ENCODE measurements around the gene SPEM1.

DNA sequence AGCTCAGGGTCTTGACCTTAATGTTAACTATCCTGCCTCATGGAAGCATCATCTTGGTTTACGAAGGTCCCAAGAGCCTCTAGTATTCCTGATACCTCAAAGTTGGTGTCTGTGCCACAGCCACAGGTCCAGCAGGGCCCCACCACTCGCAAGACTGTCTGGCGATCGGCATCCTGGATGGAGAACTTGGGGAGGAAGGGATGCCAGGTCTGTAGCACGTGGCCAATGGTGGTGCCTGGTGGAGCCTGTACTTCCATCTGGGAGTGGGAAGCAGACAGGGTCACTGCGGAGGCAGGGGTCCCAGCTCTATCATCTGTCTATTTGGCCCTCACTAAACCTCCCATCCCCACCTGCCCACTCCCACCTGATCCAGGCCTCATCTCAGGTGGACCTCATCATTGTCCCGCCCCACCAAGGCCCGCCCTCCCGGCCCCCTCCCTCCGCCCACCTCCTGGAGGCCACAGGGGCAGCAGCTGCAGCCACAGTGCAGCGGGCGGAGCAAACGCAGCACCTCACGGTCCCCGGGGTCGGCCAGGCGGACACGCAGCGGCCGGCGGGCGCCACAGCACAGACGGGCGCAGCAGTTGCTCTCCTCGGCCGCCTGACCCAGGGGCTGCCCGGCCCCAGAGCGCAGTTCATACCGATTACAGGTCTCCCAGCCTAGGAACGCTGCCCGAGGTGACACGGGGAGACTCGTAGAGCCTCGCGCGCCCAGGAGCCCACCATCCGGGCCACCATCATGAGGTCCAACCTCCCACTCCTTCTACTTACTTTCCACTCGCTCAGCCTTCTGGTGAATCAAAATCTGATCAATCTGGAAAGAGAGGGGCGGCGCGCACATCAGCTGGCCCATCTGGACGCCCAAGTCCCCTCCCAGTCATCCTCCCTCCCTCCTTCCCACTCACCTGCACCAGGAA, 27.2 kb upstream of the SPEM1 start:
- no peak for TF ChIP-seq POLR2A (IDR thresholded peaks at IDR 0.05)
- TF ChIP-seq, protein P1, sequence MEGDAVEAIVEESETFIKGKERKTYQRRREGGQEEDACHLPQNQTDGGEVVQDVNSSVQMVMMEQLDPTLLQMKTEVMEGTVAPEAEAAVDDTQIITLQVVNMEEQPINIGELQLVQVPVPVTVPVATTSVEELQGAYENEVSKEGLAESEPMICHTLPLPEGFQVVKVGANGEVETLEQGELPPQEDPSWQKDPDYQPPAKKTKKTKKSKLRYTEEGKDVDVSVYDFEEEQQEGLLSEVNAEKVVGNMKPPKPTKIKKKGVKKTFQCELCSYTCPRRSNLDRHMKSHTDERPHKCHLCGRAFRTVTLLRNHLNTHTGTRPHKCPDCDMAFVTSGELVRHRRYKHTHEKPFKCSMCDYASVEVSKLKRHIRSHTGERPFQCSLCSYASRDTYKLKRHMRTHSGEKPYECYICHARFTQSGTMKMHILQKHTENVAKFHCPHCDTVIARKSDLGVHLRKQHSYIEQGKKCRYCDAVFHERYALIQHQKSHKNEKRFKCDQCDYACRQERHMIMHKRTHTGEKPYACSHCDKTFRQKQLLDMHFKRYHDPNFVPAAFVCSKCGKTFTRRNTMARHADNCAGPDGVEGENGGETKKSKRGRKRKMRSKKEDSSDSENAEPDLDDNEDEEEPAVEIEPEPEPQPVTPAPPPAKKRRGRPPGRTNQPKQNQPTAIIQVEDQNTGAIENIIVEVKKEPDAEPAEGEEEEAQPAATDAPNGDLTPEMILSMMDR (IDR thresholded peaks at IDR 0.05): no peak

Measured in thyroid gland (tissue), 4 donors.